ENCODE data around the gene ORM1.

ORM1 gene

DNA sequence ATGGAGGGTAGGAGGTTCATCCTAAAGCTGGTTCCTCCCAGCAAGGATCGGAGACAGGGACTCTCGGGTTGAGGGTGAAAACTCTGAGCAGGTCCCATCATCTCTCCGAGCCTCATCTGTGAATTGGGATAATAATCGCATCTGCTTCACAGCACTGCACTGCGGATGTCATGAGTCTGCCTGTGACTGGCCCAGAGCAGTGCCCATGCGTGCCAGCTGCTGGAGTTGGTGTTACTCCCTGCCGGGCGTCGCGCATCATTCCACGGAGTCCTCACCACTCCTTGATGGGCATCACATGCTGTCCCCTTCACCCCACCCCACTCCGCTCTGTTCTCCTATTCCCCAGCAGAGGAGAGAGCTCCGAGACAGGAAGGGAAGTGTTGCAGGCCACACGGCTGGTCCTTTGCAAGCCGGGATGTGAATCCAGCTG, 35.1 kb upstream of the ORM1 start:
- DNase-seq = no peak

DNA sequence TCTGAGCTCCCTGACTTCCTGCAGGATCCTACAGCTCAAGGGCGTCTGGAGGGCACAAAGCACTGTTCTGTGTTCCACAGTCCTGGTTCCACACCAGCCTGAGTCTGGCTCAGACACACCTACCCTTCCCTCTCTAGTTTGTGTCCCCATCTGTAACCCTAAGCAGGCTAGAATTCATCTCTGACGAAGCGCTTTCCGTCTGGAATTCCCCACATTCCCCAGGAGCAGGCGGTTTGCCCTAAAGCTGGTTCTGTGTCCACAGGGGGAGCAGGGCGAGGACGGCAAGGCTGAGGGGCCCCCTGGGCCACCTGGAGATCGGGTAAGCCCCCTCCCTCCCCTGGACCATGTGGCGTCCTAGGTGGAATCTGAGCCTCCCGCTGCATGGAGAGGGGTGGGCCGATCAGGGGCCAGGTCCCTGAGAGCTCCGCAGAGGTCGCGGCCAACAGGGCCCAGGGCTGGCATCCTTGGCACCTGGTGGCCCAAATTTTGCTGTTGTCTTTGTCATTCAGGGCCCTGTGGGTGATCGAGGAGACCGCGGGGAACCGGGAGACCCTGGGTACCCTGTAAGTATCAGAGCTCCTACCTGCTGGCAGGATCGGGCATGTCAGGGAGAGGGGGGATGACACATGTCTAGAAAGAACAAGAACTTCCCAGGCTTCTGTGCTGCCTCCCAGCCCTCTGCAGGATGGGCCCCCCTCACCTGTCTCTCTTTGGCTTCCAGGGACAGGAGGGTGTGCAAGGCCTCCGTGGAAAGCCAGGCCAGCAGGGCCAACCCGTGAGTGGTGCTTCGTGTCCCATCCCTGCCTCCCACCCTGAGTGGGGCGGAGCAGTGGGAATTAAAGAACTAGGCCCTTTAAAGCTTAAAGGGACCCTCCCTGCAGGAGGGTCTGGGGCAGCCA, 34.5 kb upstream of the ORM1 start:
- no peak for DNase-seq

DNA sequence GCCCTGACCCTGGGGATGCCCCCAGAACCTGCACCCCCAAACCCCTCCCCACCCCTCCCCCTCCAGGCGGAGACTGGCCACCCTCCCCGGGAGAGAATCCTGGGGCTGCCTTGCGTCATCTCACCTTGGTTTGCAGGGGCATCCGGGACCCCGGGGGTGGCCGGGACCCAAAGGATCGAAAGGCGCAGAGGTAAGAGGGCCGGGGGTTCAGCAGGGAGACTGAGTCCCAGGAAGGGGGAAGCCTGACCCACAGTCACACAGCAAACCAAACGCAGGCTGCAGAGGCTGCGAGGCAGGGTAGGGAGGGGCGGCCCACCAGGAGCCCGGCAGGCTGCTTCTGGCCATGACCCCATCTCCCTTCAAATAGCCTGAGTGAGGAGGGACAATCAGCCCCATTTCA, 33.8 kb upstream of the ORM1 start:
- no peak for DNase-seq

DNA sequence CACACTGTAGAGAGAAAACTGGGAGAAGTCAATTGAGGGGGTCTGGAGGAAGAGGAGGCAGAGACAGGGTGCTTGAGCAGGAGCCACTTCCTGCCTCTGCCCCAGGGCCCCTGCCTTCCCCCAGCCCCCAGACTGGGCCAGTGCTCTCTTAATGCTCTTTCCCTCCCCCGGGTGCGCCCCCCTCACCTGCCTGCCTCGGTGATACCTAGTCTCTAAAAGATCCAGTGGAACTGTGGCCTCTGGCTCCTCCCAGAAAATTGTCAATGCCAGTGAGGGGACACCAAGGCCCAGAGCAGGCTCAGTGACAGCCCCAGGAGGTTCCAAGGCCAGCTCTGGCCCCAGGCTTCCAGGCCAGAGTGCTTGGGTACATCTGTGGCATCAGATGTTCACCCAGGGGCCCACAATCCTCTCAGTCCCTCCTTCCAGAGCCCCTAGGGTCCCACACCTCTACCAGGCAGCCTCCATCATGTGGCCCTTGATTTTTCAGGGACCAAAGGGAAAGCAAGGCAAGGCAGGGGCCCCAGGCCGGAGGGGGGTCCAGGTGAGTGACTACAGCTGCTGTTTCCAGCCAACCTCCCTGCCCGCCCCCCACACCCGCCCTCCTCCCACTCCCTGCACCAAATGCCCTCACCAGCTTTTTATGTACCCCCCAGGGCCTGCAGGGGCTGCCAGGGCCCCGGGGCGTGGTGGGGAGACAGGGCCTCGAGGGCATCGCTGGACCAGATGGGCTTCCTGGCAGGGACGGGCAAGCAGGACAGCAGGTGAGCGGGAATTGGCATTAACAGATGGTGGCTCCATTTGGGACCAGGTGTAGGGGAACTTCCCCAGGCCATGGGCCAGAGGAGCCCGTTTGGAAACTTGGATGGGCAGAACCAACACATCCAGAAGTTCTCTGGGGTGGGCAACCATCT, 33.1 kb upstream of the ORM1 start:
- DNase-seq = no peak

DNA sequence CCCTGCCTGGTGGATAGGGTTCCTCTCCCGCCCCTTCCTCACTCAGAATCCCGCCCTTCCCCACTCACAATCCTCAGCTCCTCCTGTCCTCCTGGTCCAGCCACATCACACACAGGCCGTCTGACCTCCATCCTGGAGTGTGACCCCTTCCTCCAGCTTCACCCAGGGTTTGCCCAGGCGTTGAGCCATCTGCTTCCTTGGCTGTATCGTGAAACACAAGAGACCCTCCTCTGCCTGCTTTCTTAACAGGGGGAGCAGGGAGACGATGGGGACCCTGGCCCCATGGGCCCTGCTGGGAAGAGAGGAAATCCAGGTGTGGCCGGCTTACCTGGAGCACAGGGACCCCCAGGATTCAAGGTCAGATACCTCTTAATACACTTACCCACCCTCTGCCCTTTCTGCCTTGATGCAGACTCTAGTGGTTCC, 32.3 kb upstream of the ORM1 start:
- DNase-seq = no peak

DNA sequence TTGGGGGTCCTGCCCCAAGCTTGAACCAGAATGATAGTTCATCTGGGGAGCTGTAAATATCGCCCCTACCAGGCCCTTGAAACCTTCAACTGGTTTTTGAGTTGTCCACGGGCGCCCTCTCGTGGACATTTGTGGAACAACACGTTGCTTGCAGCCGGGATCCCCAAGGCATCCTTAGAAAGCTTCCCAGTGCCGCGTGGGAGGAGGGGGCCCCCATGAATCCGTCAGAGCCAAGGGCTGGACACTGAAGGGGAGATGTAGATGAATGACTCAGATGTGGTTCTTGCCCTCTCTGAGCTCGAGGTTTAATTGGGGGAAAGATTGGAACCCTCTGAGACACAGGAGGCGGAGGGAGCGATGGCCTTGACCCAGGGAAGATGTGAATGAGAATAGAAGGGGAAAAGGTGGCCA, 31.8 kb upstream of the ORM1 start:
- peak; percentile 89 for DNase-seq

DNA sequence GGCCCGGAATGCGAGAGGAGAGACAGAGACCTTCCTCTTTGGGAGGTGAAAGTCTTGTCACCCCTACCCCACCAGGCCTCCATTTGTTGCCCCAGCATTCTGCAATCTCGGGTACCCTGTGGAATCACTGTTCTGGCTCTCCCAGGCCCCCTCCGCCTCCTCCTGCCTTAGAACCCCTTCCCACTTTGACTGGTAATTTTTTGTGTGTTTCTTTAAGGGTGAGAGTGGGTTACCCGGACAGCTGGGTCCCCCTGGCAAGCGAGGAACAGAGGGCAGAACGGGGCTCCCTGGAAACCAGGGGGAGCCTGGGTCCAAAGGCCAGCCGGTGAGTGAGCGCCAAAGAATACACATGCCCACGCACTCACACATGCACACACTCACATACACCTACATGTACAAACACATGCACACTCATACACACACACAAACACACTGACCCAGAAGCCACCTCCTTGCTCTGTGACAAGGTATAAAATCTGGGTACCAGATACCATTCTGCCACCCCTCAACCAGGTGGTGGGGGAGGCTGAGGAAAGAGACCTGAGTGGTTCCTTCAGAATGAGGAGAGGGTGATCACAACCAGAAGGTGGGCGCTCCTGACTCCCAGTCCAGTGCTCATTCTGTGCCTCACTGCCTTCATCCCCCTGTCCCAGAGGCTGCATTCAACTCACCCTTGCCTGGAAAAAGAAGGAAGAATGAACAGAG, 30.9 kb upstream of the ORM1 start:
- DNase-seq = no peak

DNA sequence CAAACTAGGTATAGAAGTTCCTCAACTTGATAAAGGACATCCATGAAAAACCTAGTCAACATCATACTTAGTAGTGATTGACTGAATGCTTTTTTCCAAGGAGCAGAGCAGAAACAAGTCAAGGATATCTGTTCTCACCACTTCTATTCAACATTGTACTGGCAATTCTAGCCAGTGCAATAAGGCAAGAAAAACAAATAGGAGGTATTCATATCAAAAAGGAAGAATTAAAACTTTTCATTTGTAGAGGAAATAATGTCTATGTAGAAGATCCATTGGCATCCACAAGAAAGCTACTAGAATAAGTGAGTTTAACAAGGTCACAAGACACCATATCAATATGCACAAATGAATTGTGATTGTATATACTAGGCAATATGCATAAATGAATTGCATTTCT, 28.2 kb upstream of the ORM1 start:
- no peak for DNase-seq

DNA sequence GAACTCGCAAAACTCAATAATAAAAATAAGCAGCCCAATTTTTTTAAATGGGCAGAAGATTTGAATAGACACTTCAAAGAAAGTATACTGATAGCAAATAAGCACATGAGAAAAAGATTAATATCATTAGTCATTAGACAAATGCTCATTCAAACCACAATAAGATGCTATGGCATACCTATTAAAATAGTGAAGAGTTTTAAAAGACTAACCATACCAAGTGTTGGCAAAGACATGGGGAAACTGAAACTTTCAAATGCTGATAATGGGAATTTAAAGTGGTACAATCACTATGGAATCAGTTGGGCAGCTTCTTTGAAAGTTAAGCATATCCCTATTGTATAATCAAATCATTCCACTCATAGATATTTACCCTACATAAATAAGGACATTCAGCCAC, 26.6 kb upstream of the ORM1 start:
- no peak for DNase-seq

DNA sequence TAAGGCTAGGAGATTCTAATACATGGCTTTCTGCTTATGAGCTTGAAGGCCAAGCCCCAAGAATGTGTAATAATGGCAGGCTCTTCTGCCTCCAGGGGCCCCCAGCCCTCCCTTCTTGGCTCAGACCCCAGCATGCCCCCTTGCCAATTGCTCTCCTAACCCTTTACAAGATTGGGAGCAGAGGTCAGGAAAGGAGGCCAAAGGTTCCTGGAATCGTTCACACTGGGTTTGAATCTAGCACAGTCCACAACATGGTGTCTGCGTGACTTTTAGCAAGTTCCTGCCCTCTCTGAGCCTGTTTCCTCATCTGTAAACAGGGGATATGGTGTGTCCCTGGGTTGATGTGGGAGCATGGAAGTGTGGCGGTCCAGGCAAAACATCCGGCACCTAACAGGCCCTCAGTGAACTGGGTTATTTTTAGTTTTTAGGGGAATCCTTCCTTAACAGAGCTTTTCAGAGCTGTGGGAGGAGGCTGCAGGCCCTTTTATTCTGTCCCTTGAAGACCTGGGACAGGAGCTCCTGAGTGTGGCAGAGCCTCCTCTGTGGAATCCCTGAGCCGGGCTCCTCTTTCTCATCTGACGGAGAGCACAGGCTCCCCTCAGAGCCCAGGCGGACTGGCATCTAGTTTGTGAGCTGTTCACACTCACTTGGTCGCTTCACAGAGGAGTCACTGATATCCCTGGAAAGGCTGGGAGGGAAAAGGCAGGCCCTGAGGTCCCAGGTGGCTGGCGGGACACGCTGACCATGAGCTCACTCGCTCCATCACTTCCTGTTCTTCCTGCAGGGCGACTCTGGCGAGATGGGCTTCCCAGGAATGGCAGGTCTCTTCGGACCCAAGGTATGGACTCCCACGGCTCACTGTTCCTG, 23.4 kb upstream of the ORM1 start:
- no peak for DNase-seq

DNA sequence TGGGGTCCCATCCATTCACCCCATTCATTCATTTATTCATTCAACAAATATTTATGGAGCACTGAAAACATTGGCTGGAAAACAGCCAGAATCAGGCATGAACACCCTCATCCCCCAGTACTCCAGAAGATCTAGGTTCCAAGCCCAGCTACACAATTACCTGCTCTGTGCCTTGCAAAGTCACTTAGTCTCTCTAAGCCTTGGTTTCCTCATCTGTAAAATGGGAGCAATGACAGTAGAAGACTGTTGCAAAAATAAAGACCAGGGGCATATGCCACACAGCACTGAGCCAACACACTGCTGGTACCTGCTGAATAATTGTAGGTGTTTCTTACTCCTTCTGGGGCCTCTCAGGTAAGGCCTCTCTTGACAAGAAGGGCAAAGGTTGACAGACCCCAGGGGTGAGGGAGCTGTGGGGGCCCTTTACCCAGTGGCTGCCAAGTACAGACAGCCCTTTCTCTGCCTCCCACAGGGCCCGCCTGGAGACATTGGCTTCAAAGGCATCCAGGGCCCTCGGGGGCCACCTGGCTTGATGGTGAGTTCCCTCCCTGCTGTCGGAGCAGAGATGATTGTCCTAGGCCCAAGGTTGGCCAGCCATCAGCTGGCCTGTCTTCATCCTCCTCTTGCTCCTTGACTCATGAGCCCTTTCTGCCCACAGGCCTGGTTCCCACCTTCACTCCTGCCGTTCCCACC, 22.6 kb upstream of the ORM1 start:
- DNase-seq = no peak

DNA sequence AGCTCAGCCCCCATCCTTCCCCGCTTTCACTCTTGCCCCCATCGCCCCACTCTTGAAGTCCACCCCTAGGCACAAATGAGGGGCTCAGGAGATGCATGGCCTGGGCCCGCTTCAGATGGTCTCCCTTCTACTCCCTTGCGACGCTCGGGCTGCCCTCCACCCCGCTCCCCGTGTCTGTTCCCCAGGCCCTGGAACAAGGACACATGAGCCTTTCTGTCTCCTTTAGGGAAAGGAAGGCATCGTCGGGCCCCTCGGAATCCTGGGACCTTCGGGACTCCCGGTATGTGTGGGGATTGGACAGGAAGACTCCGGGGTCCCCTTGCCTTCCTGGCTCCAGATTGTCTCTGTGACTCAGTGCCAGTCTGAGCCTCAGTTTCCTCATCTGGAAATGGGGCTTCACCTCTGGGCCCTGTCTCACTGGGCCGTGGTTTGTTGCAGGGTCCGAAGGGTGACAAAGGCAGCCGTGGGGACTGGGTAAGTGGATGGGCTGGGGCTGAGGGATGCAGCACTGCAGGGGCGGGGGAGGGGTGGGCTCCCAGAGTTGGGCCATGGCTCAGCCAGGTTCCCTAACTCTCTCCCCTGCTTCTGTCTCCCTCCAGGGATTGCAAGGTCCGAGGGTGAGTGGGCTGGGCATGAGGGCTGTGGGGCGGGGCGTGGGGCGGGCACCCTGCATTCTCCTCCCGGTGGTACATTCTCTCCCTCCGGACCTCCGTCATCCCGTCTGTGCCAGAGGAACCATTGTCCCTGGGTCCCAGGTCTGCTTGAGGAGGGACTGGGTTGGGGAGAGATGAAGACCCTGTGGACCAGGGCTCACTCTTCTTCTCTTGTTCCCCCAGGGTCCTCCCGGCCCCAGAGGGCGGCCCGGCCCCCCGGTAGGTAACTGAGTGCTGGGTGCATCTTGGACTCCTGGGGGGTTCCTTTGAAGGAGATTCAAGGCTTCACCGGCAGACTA, 21.8 kb upstream of the ORM1 start:
- no peak for DNase-seq

DNA sequence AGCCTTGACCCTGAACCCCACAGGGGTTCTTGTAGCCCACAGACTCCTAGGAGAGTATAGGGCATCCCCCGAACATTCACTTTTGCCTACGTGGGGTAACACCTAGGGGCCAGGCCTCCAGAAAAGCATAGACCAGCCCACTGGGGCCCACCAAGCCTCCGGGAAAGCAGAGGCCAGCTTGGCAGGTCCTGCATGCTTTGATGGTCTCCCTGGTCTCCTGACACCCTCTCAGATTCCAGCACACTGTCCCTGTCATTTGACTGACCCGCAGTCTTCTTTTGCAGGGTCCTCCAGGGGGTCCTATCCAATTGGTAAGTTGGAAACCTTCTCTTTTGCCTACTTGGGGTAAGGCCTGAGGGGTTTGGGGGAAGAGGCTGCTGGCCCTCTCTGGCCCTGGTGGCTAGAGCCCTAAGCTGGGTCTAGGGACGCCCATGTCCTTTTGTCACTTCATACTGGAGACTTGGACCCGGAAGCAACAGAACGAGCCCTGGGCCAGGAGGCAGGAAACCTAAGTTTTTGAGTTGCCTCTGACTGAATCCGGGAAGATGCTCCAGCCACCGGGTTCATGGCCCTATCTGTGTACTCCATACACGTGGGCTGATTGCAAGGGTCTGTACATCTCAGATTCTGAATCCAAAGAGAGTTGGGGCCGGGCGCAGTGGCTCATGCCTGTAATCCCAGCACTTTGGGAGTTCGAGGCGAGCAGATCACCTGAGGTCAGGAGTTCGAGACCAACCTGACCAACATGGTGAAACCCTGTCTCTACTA, 20.9 kb upstream of the ORM1 start:
- DNase-seq = no peak

DNA sequence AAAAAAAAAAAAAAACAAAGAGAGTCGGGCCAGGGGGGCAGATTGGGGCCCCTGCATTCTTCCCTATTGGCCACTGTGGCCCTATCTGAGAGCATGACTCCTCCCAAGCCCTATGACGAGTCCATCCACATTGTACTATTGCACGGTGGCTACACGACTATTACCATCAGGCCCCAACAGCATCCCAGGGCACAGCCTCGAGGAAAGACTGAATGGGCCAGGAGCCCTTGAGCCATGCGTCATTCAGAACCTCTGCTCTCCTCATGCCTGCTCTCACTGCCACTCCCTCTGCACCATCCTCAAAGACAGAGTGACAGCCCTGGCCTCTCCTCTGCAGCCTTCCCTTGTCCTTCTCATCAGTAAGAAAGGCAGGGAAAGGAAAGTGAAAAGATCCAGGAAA, 20.2 kb upstream of the ORM1 start:
- DNase-seq = no peak

DNA sequence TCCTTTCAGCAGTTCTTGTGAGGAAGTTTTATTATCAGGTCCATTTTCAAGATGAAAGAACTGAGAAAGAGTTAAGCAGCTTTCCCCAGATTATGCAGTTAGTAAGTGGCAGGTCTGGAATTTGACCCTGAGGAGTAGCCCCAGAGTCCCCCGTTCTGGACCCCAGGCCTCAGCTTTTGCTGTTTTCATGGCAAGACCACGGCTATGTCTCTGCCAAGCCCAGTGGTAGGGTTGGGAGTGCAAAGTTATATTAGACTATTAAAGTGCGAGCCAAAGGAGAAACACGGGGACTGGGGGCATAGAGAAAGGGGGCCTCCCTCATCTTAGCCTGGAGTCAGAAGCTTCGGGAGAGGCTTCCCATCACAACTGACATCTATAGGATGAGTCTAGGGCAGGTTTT, 19.3 kb upstream of the ORM1 start:
- DNase-seq = no peak

DNA sequence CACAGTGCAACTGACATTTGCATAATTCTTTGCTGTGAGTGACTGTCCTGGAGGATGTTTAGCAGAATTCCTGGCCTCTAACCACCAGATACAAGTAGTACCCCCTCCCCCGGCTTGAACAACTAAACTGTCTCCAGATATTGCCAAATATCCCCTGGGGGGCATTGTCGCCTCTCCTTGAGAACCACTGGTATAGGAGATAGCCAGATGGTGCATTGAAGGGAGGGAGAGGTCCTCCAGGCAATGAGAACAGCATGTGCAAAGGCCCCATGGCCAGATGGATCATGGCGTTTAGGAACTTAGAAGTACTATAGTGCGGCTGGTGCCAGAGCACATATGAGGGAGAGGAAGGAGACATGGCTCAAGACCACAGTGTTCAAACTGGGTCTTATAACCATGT, 18.9 kb upstream of the ORM1 start:
- DNase-seq = no peak

DNA sequence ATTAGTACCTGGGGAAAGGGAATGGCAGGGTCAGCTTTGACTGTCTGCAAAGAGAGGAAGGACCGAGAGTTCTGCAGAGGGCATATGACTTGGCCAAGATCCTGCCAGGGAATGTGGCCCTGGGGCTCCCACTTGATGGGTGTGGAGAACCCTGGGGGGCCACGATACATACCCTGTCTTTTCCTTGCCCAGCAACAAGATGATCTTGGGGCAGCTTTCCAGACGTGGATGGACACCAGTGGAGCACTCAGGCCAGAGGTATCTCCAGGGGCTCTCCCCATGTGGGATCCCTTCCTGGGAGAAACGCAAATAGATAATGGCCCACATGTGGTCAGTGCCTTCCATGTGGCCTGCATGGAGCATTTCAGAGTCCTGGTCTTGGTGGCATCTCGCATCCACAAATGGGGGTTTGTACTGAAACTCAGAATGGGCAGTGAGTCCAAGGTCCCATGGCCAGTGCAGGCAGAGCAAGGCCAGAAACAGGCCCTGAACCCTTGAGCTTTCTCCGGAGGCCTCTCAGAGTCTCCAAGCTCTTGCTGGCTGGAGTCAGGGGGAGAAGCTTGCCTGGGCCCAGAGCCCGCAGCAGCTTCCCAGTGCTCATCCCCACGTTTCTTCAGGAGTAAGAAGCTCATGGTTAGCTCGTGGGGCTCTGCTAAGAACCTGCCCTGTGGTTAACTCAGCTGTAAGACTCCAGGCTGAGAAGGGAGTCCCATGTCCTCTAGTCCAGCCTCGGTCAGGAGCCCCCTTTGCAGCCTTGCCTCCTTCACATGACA, 18.3 kb upstream of the ORM1 start:
- no peak for DNase-seq

DNA sequence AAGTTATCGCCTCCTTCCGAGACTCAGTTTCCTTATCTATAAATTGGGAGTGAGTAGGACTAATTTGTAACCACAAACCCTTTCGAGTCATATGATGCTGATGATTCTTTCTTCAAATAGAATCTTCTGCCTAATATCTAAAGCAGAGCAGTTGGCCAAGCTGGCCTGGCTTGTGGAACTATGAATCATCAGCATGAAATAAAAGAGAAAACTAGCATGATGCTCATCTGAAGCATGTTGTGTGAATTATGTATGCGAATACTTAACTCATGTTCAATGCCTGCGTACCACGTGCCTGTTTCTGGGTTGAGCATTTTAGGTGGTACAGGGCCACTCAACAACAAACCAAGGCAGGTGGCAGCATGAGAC, 15.0 kb upstream of the ORM1 start:
- no peak for DNase-seq
